Measurements from ENCODE around the gene MRPL32.

Gene MRPL32

DNA sequence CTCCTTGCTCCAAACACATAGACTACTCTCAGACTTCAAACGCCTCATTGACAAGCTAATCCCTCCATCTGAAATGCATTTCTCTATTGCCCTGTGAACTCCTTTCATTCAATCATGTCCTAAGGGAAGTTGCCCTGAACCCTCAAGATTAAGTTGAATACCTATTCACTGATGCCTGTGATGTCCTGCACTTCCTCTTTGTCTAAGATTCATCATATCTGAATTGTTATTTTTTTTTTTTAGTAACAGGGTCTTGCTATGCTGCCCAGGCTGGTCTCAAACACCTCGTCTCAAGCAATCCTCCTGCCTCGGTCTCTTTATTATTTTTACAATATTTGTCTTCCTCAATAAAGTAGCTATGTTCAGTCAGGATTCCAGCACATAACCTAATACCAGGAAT, 3.4 kb upstream of the MRPL32 start:
- no peak for DNase-seq

DNA sequence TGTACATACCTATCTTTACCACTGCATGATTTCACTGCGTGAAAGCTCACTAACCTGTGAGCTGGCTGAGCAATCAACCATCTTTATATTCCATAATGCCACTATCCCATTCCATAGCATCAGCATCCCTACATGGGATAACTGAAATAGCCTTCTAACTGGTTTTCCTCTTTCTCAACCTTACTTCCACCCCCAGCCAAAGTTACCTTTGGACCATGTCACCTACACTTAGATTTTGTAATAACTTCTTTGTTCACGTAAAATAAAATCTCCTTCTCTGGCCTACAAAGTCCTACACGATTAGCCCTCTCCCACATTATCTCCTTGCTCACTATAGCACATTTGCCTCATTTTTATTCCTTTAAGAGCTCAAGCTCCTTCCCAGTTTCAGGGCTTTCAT, 2.7 kb upstream of the MRPL32 start:
- DNase-seq, result no peak

DNA sequence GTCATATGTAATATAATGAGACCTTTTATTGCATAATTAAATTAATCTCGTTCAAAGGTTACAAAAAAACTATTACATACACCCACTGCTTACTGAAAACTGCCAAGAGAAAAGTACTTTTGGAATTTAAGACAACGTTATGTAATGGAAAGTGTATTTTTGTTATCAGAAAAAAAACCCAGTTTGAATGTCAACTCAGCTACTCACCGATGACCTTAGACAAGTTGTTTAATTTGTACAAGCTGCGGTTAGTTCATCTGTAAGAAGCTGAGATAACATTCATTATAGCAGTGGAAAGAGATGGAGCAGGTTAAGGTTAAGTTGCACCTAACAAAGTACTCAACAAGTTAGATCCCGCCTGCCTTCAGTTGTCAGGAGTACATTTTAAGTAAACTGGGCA, 1.3 kb upstream of the MRPL32 start:
- DNase-seq, result no peak

DNA sequence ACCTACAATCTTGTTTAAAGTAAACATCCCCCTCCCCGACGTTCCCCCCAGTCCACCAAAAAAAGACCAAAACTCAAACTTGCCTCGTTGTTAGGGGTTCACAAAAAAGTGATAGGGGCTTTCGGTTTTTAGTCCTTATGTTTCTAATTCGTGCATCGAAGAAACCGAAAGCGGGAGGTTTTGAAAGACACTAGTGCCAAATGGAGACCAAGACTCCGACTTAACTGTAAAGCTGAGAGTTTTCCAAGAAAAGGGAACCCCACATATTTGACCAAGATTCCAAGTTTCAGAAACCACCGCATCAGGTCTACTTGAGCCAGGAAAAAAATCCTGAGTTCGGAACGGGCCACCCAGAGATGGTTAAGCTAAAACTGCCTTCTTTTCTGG, 736 bp upstream of the MRPL32 start:
- peak; percentile 21 for DNase-seq

DNA sequence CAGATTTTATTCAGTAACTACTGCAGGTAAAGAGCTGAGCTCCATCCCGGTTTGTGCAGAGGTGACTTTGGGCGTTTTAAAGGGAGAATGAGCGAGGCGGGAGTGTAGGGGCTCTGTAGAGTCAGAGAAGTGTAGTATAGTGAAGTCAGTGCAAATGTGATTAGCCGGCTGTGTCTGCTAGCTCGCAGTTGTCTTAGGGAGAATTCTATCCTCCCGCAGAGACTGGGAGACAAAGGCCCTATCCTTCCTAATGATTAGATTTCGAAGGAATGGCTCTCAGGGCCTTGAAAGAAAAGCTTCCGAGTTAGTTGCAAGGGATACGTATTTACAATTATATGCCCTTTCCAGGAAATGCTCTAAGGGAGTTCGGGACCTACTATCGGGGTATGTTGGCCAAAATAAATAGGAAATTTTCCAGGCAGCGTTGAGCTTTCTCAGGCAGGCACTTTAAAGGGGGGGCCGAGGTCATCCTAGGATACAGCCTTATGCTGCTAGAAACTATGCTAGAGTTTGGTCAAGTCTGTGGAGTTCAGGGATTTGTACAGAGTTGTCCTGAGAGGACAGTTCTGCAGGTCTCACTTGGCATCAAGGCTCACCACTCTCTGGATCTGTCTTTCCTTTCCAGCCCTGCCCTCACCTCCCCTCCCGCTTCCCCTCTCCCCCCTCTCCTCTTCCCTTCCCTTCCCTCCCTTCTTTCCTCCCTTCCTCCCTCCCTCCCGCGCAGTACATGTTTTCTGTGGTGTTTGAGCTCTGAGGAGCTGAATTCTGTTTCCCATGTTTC, 825 bp downstream of the MRPL32 start:
- DNase-seq, result no peak

DNA sequence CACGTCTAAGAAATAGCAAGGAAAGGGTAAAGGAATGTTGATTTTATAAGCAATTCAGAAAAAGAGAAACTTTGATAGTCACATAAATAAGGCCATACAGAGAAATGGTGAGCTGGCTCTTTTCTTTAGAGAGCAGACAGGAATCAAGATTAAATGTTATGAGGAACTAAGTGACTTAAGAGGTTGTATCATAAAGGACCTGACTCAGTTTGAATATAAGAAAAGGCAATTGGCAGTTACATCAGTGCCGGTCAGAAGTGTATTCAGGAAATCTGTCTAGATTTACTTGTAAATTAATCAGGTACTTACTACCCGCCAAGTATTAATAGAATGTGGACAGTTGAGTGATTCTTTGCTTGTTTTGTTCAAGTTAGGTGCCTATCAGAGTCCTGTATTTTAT, 2.1 kb downstream of the MRPL32 start:
- DNase-seq, result no peak

DNA sequence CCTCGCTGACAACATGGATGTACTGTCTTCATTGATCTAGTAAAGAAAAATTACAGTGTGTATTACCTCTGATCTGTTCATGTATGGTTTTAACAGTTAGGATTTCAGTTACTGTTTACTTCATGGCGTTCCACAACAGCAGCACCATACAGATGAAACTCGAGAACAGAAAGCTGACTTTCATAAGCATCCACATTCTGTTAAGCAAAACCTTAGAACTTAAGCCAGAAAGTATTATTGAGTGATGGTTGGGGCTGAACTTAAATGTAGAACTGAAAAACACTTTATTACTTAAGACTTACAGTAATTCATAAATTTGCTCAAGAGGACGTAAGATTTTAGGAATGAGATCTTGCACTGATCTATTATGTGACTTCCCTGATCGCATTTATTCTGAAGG, 3.7 kb downstream of the MRPL32 start:
- no peak for DNase-seq

DNA sequence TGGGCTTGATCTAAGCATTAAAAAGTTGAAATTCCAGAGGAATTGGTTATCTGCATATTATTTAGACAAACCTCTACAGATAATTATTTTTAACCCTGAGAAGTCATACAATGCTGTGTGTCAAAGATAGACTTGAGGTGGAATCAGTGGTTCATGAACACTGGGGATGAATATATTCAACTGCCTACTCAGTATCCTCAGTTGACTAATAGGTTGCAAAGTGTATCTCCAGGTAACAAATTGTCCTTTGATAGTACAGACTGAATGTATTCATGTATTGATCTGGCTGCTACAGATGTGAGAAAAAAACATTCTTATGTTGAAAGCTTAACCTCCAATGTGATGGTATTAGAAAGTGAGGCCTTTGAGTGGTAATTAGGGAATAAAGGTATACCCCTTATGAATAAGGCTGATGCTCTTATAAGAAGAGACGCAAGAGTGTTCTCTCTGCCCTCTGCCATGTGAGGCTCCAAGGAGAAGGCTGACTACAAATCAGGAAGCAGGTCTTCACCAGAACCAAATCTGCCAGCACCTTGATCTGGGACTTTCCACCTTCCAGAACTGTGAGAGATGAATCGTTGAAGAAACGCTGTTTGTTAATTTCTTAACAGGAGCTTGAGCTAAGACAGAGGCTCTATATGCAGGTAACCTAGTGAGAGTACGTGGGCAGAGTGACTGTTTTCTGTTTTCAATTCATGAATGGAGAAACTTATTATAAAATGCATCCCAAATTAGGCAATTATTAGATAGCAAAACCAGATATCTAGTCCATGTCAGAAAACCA, 7.5 kb downstream of the MRPL32 start:
- no peak for DNase-seq

DNA sequence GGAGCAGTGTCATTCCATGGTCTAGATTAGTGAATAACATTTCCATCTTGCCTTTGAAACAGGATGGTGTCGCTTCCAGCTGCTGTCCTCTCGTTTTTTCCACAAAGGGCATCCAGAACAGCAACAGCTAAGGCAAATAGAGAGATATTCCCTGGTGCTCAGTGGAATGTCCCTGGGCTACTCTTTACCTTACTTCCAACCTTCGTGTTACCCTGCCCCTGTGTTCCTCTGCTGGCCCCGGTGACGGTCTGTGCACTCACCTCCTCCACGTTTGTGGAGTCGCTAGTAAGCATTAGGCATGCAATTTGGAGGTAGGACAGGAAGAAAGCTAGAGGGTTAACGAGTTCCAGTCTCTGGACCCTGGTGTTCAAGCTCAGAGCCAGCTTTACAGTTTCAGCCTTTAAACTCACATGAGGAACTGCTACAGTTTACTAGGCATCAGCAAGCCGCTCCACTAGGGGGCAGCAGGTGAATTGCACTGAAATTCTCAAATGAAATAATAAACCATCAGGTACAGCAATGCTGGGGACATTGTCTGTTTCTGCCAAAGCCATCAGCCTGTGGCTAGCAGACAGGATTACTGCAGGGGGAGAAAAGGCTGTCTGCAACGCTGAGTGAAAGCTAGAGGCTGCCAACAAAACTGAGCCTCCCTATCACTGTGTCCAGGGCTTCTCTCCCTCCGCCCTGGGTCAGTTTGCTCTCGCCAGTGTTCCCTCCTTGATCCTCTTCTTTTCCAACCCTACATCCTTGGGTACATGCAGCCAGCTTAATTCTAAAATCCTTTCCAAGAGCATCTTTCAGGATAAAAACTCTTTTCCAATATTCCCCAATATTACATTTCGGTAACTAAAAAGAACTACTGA, 9.0 kb downstream of the MRPL32 start:
- peak; percentile 76 for DNase-seq

DNA sequence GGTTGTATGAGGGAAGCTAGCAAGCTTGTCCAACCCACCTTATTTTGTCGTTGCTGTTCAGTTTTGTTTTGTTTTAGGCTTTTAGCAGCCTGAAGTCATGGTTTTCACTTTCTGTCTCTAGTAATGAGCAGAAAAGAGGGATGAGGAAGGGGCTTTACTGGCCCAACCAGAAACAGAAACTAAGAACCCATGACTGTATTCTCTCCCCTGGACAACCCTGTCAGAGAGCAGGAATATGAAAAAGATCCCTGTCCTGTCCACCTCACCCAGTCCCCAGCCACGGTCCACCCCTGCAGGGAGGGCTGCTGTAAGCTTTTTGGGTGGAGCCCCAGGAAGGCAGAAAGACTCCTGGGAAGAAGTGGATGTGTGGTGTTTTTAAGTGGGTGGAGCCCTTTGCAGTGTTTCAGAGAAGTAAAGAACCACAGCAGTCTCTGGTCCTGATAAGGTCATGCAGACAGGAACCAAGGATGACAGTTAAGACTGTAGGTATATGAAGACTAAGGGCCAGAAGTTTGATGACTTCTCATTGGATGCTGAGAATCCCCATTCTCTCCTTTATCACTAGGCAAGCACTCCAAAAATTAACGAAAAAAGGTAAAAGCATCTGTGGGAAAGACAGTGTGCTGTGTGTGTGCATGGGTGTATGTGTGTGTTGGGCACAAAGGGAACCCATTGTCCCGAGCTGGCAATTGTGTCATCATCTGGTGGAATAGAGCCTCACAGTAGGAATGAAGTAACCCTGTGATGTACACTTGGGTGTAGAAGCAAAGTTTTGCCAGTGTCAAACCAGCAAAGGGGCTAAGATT, 13.8 kb downstream of the MRPL32 start:
- no peak for DNase-seq

DNA sequence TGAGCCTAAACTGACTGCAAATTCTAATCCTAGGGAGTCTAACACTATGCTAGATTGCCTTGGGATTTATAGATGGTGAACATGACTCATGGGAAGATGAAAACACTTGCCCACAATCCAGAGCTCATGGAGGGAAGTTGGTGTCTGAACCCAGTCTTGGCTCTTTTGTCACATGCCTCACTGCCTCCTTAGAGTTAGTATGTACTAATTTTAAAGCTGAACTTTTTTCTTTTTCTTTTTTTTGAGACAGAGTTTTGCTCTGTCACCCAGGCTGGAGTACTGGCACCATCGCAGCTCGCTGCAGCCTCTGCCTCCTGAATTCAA, 14.4 kb downstream of the MRPL32 start:
- DNase-seq, result no peak

DNA sequence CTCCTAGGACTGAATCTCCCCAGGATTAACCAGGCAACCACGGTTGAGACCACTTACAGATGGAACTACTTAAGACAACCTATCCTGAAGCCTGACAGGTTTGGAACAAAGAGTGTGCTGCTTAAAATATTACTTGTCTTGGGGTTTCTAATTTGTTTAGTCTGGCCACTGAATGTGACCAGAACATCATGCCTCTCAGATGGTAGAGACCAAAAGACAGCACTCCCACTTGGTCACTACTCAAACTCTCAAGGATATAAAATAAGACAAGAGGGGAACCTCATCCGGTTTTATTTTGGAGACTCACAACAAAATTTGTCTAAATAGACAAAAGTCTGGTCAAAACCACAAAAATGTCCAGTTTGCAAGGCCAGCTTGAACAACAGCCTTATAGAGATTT, 15.3 kb downstream of the MRPL32 start:
- DNase-seq, result no peak

DNA sequence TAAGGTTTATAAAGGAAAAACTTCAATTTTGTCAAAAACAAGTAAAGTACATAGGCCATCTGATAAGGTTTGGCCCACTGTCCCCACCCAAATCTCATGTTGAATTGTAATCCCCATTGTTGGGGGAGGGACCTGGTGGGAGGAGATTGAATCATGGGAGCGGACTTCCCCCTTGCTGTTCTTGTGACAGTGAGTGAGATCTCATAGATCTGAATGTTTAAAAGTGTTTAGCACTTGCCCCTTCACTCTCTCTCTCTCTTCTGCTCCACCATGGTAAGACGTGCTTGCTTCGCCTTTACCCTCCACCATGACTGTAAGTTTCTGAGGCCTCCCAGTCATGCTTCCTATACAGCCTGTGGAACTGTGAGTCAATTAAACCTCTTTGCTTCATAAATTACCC, 18.2 kb downstream of the MRPL32 start:
- DNase-seq, result no peak

DNA sequence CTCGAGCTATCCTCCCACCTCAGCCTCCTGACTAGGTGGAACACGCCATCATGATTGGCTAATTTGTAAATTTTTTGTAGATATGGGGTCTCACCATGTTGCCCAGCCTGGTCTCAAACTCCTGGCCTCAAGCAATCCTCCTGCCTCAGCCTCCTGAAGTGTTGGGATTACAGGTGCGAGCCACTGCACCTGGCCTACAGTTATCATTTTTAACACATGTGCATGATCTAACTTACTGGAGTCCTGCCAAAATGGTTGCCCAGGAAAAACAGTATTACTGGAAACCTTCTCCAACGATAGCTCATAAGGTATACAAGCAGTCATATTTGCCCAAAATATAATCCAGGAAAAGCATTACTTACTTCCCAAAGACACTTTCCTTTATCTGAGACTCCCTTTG, 20.2 kb downstream of the MRPL32 start:
- no peak for DNase-seq

DNA sequence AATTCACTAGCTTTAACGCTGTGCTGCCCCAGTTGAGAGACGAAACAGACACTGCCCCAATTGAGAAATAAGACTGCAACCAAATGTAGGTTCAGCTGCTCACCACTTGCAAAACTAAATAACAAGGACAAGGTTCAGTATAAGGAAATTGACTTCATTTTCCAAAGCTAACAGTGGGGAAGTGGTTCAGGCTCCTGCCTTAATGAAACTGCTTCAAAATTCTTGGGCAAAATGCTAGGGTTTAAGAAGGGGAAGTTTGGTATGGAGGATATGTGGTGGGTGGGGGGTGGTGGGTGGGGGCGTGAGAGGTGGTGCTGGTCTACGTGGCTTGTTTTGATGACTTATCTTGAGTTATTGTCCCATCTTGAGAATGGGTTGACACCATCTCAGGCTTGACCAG, 21.8 kb downstream of the MRPL32 start:
- no peak for DNase-seq

DNA sequence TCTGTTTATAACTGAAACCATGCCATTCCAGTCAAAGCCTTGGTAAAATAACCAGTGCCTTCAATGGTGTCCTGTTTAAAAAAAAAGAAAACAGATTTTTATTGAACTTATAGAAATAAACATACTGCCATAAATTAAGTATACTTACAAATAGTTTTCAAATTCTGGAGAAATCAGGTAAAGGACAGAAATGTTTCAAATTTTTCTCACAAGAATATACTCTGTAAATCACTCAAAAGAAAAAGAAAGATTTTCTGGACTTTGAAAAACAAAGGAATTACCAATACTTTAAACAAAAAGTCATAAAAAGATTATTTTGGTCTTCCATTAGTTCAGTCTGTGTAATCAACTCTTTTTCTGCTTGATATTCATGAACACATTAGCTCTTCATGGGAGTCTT, 23.9 kb downstream of the MRPL32 start:
- no peak for DNase-seq

DNA sequence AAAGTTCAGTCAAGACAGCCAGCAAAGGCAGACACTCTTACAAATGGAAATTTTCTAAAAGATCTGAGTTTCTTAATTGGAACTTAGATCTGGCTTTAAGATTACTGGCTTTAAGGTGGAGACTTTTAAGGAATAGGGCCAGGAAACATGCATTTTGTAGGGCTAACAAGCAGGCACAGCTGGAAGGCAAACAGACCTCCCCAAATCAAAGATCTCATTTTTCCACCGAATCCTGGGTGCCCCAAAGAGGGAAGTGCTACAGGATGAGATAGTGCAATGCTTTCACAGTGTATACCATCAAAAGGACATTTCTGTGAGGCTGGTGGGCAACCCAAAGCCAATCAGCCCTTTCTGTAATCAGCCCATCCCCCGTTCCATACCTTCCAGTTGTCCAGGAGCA, 27.4 kb downstream of the MRPL32 start:
- DNase-seq, result no peak

DNA sequence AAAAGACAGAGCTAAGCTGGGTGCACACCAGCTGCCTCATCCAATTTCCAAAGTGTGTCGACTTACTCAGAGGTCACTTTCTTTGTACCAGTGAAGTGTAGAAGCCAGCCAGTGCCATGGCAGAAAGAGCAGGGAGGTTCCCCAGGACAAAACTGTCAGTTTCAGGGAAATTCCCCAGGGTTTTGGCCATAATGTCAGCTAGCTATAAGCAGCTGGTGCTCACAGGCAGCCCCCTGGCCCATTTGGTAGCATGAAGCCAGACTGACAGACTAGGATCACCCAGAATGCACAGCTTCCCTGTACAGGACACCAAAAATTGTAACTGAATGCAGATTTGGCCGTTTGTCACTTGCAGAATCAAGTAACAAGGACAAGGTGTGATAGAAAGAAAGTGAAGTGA, 28.6 kb downstream of the MRPL32 start:
- DNase-seq, result no peak

DNA sequence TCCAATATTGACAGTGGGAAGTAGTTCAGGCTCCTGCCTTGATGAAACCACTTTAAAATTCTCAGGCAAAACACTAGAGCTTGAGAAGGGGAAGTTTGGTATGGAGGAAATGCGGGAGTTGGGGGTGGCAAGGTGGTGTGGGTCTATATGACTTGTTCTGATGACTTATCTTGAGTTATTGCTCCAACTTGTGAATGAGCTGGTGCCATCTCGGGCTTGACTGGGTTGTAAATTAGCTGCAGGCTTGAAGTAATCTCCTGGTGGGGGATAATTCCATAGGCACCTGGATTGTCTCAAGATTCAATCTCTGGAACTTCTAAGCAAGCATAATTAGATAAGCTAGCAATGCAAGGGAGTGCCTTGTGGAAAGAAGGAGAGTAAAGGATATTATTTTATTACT, 29.0 kb downstream of the MRPL32 start:
- no peak for DNase-seq

DNA sequence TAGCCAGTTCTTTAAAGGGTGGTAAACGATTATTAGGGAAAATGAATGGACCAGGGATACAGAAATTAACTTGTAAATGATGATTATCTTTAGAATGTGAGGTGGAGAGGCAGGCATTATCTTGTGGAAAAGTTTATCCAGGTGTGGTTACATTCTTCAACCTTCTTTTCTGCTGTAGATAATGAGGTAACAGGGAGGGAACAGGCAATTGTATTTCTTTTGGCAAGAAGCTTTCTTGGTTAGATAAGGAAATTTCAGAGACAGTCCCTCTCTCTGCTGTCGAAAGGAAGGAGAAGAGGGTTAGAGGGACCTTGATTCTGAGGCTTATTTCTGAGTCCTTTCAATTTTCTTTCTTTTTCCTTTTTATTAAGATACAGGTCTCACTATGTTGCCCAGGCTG, 32.1 kb downstream of the MRPL32 start:
- DNase-seq, result no peak

DNA sequence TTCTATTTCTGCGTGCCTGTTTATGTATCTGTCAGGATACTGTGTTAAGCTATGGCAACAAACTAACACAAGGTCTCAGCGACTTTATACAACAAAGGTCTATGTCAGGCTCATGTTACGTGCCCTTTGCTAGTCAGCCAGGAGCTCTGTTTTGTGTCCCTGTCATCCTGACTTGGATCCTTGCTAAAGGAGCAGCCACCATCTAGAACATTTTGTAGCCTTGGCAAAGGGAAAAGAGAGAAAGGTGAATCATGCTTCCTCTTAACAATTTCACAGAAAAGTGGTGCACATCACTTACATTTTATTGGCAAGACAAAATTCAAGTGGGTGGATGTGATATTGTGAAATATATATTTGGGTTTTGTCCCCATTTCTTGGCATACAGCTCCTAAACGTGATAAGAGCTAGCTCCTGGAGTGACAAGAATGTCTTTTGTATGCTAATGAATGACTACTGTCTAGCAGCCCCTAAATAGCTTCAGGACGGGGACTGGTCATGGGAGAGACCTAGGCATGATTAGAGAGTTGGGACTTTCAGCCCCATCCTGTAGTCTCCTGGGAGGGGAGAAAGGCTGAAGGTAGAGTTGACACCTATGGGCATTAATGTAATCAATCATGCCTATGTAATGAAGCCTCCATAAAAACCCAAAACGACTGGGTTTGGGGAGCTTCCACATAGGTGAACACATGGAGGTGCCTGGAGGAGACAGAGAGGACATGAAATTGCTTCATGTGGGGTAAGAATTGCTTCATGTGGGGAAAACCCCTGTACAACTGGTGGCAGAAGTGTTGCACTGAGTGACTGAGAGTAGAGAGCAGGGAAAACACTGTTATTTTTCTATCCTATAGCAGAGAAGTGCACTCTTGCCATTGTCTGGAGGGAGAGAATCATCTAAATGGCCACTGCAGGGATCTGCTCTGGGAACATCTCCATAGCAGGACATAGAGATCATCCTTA, 33.0 kb downstream of the MRPL32 start:
- no peak for DNase-seq

DNA sequence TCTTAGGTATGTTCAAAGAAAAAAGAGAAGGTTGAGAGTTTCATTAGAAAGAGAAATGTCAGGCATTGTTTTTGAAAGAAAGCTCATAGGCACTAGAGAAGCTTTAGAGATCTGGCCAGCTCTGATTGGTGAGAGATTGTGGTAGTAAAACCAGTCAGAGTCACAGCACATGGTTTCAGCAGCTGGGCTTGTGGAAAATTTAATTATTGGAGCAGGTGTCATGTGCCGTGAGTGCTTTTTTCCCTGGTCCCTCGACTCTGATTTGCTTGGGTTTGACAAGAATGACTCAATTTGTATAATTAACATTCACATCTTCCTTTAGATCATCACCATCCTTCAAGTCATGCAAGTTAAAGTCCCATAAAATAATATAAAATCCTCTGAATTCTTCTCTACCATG, 35.2 kb downstream of the MRPL32 start:
- no peak for DNase-seq
